HEK293T (cell line): ENCODE data around the gene MED10.

Experiments used
- BHLHE40 ChIP-seq: fragments of 450-650 bp; IDR thresholded peaks from 2 replicates; pipeline ENCODE4 v1.6.1; 2016; ENCODE audit warnings: mild to moderate bottlenecking, moderate library complexity, borderline replicate concordance
- FOXM1 ChIP-seq: fragments of 450-650 bp; IDR thresholded peaks from 2 replicates; pipeline ENCODE4 v1.6.1; 2017; ENCODE audit warnings: mild to moderate bottlenecking, borderline replicate concordance

- no peak for TF ChIP-seq FOXM1
- TF ChIP-seq BHLHE40: no peak
Observed at GRCh38 chr5:6394429-6395101, 16.2 kb upstream of the MED10 start.
